Embryonic facial prominence (tissue), 1 donor: ENCODE measurements around the gene TSNAX.

Experiments used
- DNase-seq: peaks from one replicate; pipeline ENCODE4 v3.0.0-alpha.2; 2016; ENCODE audit errors: extremely low spot score

TSNAX gene

DNA sequence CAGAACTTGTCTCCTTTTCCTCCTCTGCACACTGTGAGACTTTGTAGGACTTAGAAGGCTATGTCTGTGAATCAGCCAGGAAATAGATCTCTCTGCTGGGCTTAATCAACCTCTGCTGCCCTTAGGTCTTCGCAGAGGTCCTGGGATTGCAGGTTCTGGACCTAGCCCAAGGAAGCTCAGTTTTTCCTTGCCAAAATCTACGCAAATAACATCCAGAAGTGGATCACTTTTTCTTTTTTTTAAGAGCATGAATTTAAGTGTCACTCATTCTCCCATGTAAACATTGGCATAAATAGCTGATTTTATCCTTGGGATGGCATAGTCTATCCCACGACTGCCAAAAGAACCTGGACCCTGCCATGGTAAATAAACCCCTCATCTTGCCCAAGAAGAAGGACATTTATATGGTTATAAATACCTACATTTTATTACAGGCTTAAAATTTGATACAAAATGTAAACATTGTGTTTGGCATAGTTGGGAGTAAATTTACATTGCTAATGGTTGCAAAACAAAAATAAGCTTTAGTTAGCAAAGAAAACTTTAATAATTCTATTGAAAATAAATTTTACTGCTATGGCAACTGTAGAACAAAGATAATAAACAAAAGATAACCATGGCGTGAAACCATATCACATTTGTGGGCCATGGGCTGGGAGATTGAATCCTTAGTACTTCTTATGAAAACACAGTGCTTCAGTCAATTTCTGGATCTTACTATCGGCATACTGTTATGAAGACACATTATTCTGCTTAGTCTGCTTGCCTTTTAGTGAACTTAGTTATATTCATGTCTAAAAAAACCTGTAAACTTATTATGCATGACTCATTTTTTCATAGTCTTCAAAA lies 73.6 kb downstream of the TSNAX start:
- no peak for DNase-seq

DNA sequence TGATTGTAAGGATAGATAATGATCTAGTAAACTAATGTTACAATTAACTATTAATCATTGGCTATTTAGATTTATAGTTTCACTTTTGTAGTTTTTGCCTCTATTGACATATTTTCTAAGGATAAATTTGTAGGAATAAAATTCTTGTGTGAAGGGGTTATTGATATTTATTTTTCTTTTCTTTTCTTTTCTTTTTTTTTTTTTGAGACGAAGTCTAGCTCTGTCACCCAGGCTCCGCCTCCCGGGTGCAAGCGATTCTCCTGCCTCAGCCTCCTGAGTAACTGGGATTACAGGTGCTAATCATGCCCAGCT lies 74.2 kb downstream of the TSNAX start:
- no peak for DNase-seq

DNA sequence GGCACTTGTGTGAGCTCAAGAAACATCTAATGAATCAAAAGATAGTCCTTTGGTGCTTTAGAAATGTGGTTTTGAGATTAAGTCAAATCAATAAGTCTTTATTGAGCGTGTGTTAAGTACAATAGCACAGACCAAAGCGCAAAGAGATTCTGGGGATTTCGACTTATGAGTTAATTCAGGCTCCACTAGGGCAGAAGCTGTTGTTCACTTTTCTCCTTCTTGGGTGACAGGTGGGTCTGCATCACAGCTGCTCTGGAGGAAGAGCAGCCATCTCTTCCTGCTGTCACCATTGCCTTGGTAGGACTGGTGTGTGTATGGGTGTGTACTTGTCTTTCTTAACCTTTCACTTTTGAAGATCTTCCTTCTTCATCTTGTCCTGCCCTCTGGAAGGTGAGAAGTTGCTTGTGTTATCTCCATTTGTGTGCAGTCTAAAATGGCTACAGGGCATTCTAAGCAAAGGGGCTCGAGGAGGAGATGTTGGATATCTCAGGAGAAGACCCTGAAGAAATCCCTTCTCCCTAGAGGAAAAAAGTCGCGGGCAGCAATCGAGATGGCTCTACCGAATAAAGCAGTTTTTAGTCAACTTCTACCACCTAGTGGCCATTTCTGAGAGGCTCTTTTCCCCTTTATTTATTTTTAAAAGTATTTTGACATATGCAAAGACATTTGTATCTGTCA lies 75.3 kb downstream of the TSNAX start:
- peak; percentile 61 for DNase-seq

DNA sequence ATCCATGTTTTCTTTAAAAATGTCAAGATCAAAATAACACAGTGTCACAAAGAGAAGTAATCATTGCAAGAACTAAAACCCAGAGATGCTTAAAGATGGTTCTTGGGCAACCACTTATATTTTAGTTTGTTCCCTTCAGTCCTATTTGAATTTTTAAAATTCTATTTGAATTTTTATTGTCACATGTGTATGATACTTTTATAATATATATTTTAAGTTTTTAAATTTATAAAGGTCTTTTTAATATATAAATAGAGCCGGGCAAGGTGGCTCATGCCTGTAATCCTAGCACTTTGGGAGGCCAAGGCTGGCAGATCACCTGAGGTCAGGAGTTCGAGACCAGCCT lies 75.8 kb downstream of the TSNAX start:
- DNase-seq = no peak

DNA sequence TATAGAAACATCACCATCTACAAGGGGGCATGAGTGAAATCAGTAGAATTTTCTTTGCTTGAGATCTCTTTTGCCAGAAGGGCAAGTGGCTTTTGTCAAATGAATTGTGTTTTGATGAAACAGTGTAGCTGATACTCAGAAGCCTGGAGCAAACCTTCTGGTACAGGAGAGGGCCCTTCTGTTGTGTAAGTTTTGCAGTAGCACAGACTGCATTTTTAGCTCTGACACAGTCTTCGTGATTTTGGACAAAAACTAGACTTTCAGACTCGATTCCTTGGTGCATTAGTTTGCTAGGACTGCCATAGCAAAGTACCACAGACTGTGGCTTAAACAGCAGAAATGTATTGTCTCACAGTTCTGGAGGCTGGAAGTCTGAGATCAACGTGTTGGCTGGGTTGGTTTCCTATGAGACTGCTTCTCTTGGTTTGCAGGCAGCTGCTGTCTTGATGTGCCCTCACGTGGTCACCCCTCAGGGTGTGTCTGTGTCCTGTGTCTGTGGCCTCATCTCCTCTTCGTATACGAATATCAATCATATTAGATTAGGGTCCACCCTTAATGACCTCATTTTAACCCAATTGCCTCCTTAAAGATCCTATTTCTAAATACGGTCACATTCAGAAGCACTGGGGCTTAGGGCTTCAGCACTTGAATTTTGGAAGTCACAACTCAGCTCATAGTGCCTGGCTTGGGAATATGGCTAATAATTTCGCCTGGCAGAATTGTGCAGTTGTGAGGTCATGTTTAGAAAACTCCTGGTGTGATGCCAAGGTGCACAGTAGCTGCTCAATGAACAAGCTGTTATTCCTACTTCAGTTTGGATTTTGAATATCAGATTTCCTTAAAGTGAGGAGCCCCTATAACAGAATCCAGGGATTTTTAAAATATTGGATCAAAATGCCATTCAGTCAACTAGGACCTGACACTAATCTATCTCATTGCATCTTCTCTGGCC lies 77.0 kb downstream of the TSNAX start:
- no peak for DNase-seq

DNA sequence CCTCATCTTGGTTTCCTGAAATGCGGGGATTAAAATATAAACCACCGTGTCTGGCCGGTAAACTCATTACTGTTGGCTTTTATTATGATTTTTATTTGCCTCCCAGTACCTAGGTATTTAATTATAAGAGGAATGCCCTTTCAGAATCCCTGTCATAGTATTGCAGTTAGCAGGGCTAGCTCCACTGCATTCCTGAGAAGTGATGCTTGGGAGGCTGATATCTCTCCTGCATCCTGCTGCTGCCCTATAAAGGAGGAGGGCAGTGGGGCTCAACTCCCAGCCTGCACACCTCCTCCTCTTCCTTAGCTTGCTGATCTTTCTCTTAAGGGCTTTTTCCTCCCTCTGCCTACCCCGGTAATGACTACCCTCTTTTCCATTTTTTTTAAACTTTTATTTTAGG lies 78.2 kb downstream of the TSNAX start:
- no peak for DNase-seq

DNA sequence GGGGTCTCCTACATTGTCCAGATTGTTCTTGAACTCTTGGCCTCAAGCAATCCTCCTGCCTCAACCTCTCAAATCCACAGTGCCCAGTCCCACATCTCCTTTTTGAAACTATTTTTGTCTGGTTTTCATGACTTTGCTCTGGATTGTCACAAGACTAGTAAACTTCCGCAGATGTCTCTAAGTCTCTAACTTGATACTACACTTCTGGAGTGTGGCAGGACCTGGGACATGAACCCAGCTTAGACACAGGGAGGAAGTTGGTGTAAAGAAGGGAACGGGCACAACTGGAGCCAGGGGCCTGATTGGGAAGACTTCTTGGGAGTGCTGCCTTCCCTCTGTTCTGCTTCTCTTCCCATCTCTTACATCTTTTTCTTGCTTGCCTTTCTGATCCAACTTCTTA lies 81.9 kb downstream of the TSNAX start:
- no peak for DNase-seq

DNA sequence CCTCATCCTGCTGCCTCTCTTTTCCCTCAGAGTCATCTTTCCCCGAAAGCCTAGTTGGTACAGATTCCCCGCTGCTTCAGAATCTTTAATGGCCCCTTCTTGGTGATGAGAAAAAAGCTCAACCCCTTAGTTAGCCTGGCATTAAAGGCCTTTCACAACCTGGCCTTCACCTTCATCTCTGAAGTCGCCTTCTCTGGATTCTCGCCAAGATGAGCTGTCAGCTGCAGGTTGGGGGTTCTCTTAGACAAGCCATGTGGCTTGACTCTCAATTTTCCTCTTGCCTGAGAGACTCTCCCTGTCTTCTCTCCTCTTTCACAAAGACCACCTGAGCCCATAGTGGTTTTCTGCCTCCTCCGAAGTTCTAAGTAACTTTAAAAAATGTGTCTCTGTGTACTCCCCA lies 82.6 kb downstream of the TSNAX start:
- DNase-seq = no peak

DNA sequence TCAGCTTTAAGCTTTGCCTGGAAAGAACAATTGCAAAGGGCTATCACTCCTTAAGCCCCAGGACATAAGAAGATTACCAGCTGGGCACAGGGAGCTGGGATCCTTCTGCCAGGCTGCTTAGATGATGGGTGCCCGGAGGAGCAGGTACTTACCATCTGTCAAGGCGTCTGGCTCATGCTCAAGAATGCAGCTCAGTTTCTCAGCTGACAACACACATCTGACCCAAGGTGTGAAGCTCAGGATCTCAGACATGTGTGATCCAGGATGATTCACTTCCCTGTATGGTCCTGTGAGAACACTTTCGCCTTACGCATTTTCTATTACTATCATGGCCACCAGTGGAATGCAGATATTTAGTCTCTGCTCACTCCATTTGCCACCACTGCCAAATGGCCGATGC lies 83.4 kb downstream of the TSNAX start:
- no peak for DNase-seq

DNA sequence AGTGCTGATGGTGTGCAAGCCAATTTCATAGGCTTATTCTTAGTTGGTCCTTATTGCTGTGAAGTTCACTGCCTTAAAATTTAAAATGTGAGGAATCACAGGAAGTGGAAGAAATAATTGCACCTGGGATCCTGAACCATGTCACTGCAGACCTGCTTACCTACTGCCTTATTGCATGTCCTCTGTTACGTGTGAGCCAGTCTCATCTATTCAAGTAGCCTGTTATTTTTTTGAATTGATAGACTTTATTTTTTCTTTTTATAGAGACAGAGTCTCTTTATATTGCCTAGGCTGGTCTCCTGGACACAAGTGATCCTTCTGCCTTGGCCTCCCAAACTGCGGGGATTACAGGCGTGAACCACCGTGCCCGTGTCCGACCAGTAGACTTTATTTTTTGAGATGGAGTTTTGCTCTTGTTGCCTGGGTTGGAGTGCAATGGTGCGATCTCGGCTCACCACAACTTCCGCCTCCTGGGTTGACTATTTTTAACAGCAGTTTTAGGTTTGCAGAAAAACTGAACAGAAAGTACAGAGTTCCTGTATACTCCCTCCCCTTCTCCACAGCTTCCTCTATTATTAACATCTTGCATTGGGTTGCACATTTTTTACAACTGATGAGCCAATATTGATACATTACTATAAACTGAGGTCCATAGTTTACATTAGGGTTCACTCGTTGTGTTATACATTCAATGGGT lies 84.1 kb downstream of the TSNAX start:
- no peak for DNase-seq

DNA sequence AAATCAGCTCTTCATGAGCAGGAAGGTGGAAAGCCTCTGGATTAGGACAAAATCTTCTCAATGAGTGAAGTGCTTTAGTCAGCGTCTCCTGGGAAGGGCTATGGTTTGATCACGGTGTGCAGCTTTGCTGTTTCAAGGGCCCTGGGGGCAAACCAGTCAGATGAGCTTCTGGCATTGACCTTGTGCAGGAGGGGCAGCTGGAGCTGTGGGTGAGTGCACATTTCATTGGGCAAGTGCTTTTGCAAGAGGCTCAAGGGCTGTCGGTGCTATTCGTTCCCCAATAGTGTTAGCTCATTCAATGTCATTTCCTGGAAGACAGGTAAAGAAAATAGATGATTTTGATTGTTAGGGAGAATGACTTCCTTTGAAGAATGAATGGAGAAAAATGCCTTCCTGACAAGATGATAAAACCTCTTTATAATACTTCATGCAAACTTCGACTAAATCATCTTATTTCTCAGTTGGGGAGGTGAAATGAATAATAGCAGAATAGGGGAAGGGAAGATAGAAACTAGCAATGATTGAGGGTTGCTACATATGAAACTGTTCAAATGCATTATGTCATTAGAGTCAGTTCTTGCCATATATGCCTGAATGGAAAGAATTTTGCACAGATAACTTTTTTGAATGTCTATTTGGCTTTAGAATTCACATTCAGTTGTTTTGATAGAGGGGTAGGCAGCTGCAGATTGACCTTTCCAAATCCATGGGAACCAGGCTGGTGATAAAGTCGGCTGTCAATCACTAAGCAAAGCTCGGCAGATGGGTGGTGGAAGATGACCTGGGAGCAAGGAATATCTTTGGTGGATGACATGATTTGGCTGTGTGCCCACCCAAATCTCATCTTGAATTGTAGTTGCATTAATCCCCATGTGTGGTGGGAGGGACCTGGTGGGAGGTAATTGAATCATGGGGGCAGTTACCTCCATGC lies 85.2 kb downstream of the TSNAX start:
- DNase-seq = no peak
